Left ventricle myocardium inferior (tissue), 1 donor: ENCODE data around the gene SEC61A2. TPM values are rescaled to one million over a fixed set of nuclear protein-coding genes. Genes with fewer than 3 reads are reported as not detected.

Source experiments
- DNase-seq: peaks from one replicate; pipeline ENCODE4 v3.0.0-alpha.2; 2020
- H3K27ac ChIP-seq: fragments of 200-600 bp; replicated peaks from 2 replicates; pipeline ENCODE4 v1.8.0; 2021
- H3K27me3 ChIP-seq: fragments of 200-600 bp; 2 replicates; pipeline ENCODE4 v1.8.0; 2021; ENCODE audit warnings: low read depth
- H3K36me3 ChIP-seq: fragments of 200-600 bp; 2 replicates; pipeline ENCODE4 v1.8.0; 2021
- H3K4me1 ChIP-seq: fragments of 200-600 bp; 2 replicates; pipeline ENCODE4 v1.8.0; 2021
- H3K4me3 ChIP-seq: fragments of 200-600 bp; 2 replicates; pipeline ENCODE4 v1.8.0; 2021; ENCODE audit warnings: mild to moderate bottlenecking, moderate library complexity
- H3K9me3 ChIP-seq: fragments of 200-600 bp; replicated peaks from 2 replicates; pipeline ENCODE4 v1.8.0; 2021
- CTCF ChIP-seq: fragments of 200-600 bp; IDR thresholded peaks from 2 replicates; pipeline ENCODE4 v1.8.0; 2021; ENCODE audit warnings: antibody characterized with exemption, mild to moderate bottlenecking, borderline replicate concordance
- intact Hi-C: fragments of 100-400 bp; cut with micrococcal nuclease; formaldehyde crosslinking; loops from one replicate; pipeline ENCODE4 v1.11.0; 2022
- total RNA-seq: library from RNA; stranded (reverse); fragmentation: NEBNext Ultra II Directional; extraction: Animal tissue kit (Norgen Biotek cat#: 25700); gene quantifications from one replicate; pipeline ENCODE4 v1.2.1, GENCODE V29; 2021
- donor health status: DM: no; HTN: yes; CAD: no; lungs with severe emphysema.

SEC61A2 gene
- total RNA-seq, 1 donor from 2014 or later = 11.9 TPM

DNA sequence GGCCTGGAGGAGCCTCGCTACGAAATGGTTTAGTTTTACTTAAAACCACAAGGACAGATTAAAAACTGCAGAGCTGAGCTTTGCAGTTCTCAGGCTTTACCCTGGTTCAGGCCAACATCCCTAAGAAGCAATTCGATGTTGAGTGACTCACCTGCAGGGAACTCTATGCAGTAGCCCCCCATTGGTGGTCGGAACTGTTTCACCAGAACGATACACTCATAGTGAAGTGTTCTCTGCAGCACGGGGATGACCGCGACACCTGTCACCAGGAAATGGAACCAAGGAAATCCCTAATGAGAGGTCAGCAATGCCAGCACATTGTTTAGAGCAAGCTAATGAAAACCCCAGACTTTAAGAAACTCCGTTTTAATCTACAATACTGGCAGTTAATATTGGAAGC, 48.2 kb downstream of the SEC61A2 start:
- peaks cover 83% of the 10 kb centered on the region for H3K36me3 ChIP-seq
- H3K9me3 ChIP-seq = no peaks in the 10 kb centered on the region
- no peak overlapping the region for H3K4me3 ChIP-seq
- no peak overlapping the region for H3K27ac ChIP-seq
- intact Hi-C loops = no loop called here
- no peaks in the 10 kb centered on the region for H3K4me1 ChIP-seq
- TF ChIP-seq CTCF = no peak
- DNase-seq = no peak
- no peaks in the 10 kb centered on the region for H3K27me3 ChIP-seq

DNA sequence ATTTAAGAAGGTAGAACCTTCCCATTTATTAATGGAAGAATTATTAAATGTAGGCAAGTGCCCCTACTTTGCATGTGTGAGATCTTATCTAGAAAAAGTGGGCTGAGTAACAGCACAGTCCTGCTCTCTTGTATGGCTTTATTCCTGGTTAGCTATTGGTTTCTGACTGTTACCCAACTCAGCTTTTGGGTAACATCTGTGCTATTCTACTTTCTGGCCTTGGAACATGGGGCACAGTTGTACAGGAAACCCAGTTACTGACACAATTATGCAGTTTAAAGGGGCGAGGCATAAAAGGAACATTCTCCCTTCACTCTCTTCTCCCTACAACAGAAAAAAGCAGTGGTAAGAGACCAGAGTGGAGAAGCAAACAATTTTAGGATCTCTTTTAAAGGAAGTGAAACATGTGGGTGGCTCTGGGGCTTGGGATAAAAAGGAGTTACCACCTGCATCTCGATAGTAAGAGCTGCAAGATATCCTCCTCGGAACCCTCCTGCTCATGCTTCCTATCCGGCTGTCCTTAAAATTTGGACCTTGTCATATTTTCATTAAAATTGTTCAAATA, 50.2 kb downstream of the SEC61A2 start:
- no peaks in the 10 kb centered on the region for H3K4me1 ChIP-seq
- H3K9me3 ChIP-seq = no peaks in the 10 kb centered on the region
- no peaks in the 10 kb centered on the region for H3K27me3 ChIP-seq
- H3K27ac ChIP-seq = no peak overlapping the region
- TF ChIP-seq CTCF = no peak
- intact Hi-C loops = no loop called here
- no peak overlapping the region for H3K4me3 ChIP-seq
- peaks cover 80% of the 10 kb centered on the region for H3K36me3 ChIP-seq
- DNase-seq = no peak

GRCh38 chr10:12180221-12180974, 50.9 kb downstream of the SEC61A2 start:
- no peak for TF ChIP-seq CTCF
- Histone ChIP-seq H3K4me3 (no peak overlapping the region), H3K4me1 (no peaks in the 10 kb centered on the region), H3K9me3 (no peaks in the 10 kb centered on the region), H3K36me3 (peaks cover 80% of the 10 kb centered on the region), H3K27ac (no peak overlapping the region), H3K27me3 (no peaks in the 10 kb centered on the region)
- intact Hi-C loops = no loop called here
- DNase-seq = no peak

- Histone ChIP-seq H3K27ac (no peak overlapping the region), H3K27me3 (no peaks in the 10 kb centered on the region), H3K9me3 (no peaks in the 10 kb centered on the region), H3K4me1 (no peaks in the 10 kb centered on the region), H3K4me3 (no peak overlapping the region), H3K36me3 (peaks cover 80% of the 10 kb centered on the region)
- DNase-seq = no peak
- intact Hi-C loops = no loop called here
- TF ChIP-seq CTCF = no peak
Observed at GRCh38 chr10:12181065-12181775, 51.7 kb downstream of the SEC61A2 start.

- TF ChIP-seq CTCF = no peak
- H3K4me3 ChIP-seq = no peak overlapping the region
- no peaks in the 10 kb centered on the region for H3K27me3 ChIP-seq
- intact Hi-C loops = no loop called here
- no peak for DNase-seq
- H3K9me3 ChIP-seq = no peaks in the 10 kb centered on the region
- H3K36me3 ChIP-seq = peaks cover 60% of the 10 kb centered on the region
- no peak overlapping the region for H3K27ac ChIP-seq
- H3K4me1 ChIP-seq = no peaks in the 10 kb centered on the region
Observed at GRCh38 chr10:12184165-12184564, 54.7 kb downstream of the SEC61A2 start.
